Measurements from ENCODE around the gene WDR38.

WDR38 gene

GRCh38 chr9:124873664-124874063 is 20.4 kb downstream of the WDR38 start:
- no peak for TF ChIP-seq CTCF (IDR thresholded peaks at IDR 0.05; ENCODE audit: extremely low read depth, insufficient read depth, missing control alignments)
- DNase-seq (ENCODE audit: low spot score): no peak
- in situ Hi-C loops (cut with MboI; ENCODE audit: low pct_unique_long_range_greater_than_20kb, low sequenced_read_pairs, unreplicated experiment): no loop called here

- TF ChIP-seq CTCF (IDR thresholded peaks at IDR 0.05; ENCODE audit: extremely low read depth, insufficient read depth, missing control alignments): no peak
- no peak for DNase-seq (ENCODE audit: low spot score)
- in situ Hi-C loops (cut with MboI; ENCODE audit: low pct_unique_long_range_greater_than_20kb, low sequenced_read_pairs, unreplicated experiment): no loop called here
Measured at GRCh38 chr9:124875501-124875900, 22.2 kb downstream of the WDR38 start.

- in situ Hi-C loops (cut with MboI; ENCODE audit: low pct_unique_long_range_greater_than_20kb, low sequenced_read_pairs, unreplicated experiment): no loop called here
- no peak for TF ChIP-seq CTCF (IDR thresholded peaks at IDR 0.05; ENCODE audit: extremely low read depth, insufficient read depth, missing control alignments)
- no peak for DNase-seq (ENCODE audit: low spot score)
Measured at GRCh38 chr9:124877021-124877782, 23.9 kb downstream of the WDR38 start.

GRCh38 chr9:124878021-124878420 is 24.8 kb downstream of the WDR38 start:
- in situ Hi-C loops (cut with MboI; ENCODE audit: low pct_unique_long_range_greater_than_20kb, low sequenced_read_pairs, unreplicated experiment): no loop called here
- DNase-seq (ENCODE audit: low spot score): no peak
- no peak for TF ChIP-seq CTCF (IDR thresholded peaks at IDR 0.05; ENCODE audit: extremely low read depth, insufficient read depth, missing control alignments)

- no peak for TF ChIP-seq CTCF (IDR thresholded peaks at IDR 0.05; ENCODE audit: extremely low read depth, insufficient read depth, missing control alignments)
- DNase-seq (ENCODE audit: low spot score): no peak
- in situ Hi-C loops (cut with MboI; ENCODE audit: low pct_unique_long_range_greater_than_20kb, low sequenced_read_pairs, unreplicated experiment): no loop called here
Measured at GRCh38 chr9:124878518-124878917, 25.3 kb downstream of the WDR38 start.

GRCh38 chr9:124879226-124879625 is 26.0 kb downstream of the WDR38 start:
- no peak for TF ChIP-seq CTCF (IDR thresholded peaks at IDR 0.05; ENCODE audit: extremely low read depth, insufficient read depth, missing control alignments)
- in situ Hi-C loops (cut with MboI; ENCODE audit: low pct_unique_long_range_greater_than_20kb, low sequenced_read_pairs, unreplicated experiment): no loop called here

More at GRCh38 chr9:124879226-124879625, 26.0 kb downstream of the WDR38 start:
- DNase-seq (ENCODE audit: low spot score): no peak
